Suprapubic skin (tissue), 4 donors: ENCODE measurements around the gene WDR38. TPM values are rescaled to one million over a fixed set of nuclear protein-coding genes. Genes with fewer than 3 reads are reported as not detected.

Experiments
- DNase-seq, 2 donors: peaks; one replicate each; pipeline ENCODE4 v3.0.0-alpha.2; 2019; ENCODE audit warnings: low spot score in 2 of 2
- H3K27ac ChIP-seq: fragments of 200-600 bp; sonication (generic); one replicate; pipeline ENCODE4 v1.5.1; 2019
- H3K27me3 ChIP-seq: fragments of 200-600 bp; sonication (generic); one replicate; pipeline ENCODE4 v1.5.1; 2019
- H3K36me3 ChIP-seq: fragments of 200-600 bp; sonication (generic); one replicate; pipeline ENCODE4 v1.5.1; 2019
- H3K4me1 ChIP-seq: fragments of 200-600 bp; sonication (generic); one replicate; pipeline ENCODE4 v1.5.1; 2019
- H3K4me3 ChIP-seq: fragments of 200-600 bp; sonication (generic); one replicate; pipeline ENCODE4 v1.5.1; 2019; ENCODE audit warnings: mild to moderate bottlenecking
- H3K9me3 ChIP-seq: fragments of 200-600 bp; sonication (generic); one replicate; pipeline ENCODE4 v1.5.1; 2019
- EP300 ChIP-seq: sonication (generic); formaldehyde crosslinking; IDR thresholded peaks from one replicate; pipeline ENCODE4 v1.6.1; 2017; ENCODE audit warnings: antibody characterized with exemption
- POLR2A ChIP-seq, 2 donors: fragments of 450-650 bp; IDR thresholded peaks; one replicate each; pipeline ENCODE4 v1.6.1; 2017; ENCODE audit warnings: antibody characterized with exemption in 2 of 2, mild to moderate bottlenecking in 2 of 2, moderate library complexity in 2 of 2
- POLR2AphosphoS5 ChIP-seq, 3 donors: sonication (generic); formaldehyde crosslinking; IDR thresholded peaks; one replicate each; pipeline ENCODE4 v1.6.1; 2017; ENCODE audit warnings: antibody characterized with exemption in 3 of 3
- WGBS: methylation state at CpG from one replicate; pipeline ENCODE4 v1.1.5; 2018; 5-methylcytosine and 5-hydroxymethylcytosine counted together
- total RNA-seq, 4 donors: library from RNA; depleted of rRNA; stranded (reverse); fragments of >200 nt; gene quantifications; one replicate each; pipeline ENCODE4 v1.1.0, GENCODE V29; 2016
- TF ChIP-seq, protein P1 (sequence below), 2 donors: fragments of 200-600 bp in 1 of 2; fragments of 450-650 bp in 1 of 2; sonication (generic) in 1 of 2; IDR thresholded peaks; one replicate each; pipeline ENCODE4 v1.5.1; 2016 to 2019; ENCODE audit warnings: antibody characterized with exemption in 2 of 2, mild to moderate bottlenecking in 1 of 2, moderate library complexity in 1 of 2

Gene WDR38
- total RNA-seq, 4 donors from 2014 or later, result not detected

DNA sequence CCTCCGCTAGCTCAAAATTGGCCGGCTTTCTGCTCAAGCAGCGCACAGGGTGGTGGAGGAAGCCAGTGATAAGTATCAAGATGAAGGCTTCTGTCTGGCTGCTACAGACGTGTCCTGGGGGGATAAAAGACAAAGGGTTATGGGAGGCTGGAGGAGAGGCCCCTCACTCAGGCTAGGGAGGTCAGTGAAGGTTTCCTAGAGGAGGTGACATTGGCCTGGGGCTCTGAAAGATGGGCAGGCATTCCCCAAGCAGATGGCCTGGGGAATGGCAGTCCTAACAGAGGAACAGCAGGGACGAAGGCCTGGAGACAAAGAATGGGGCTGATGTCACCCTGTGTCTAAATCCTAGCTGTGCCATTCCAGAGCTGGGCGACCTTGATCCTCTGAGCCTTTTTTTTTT, 44.0 kb upstream of the WDR38 start:
- WGBS, result 89% methylated on average over 6 of the region's 6 CpGs
- H3K27ac ChIP-seq, result no peak overlapping the region
- no peak for TF ChIP-seq POLR2A (IDR thresholded peaks at IDR 0.05)
- TF ChIP-seq EP300, result no peak
- TF ChIP-seq, protein P1, sequence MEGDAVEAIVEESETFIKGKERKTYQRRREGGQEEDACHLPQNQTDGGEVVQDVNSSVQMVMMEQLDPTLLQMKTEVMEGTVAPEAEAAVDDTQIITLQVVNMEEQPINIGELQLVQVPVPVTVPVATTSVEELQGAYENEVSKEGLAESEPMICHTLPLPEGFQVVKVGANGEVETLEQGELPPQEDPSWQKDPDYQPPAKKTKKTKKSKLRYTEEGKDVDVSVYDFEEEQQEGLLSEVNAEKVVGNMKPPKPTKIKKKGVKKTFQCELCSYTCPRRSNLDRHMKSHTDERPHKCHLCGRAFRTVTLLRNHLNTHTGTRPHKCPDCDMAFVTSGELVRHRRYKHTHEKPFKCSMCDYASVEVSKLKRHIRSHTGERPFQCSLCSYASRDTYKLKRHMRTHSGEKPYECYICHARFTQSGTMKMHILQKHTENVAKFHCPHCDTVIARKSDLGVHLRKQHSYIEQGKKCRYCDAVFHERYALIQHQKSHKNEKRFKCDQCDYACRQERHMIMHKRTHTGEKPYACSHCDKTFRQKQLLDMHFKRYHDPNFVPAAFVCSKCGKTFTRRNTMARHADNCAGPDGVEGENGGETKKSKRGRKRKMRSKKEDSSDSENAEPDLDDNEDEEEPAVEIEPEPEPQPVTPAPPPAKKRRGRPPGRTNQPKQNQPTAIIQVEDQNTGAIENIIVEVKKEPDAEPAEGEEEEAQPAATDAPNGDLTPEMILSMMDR (IDR thresholded peaks at IDR 0.05), result no peak
- no peak for TF ChIP-seq POLR2AphosphoS5 (IDR thresholded peaks at IDR 0.05)

DNA sequence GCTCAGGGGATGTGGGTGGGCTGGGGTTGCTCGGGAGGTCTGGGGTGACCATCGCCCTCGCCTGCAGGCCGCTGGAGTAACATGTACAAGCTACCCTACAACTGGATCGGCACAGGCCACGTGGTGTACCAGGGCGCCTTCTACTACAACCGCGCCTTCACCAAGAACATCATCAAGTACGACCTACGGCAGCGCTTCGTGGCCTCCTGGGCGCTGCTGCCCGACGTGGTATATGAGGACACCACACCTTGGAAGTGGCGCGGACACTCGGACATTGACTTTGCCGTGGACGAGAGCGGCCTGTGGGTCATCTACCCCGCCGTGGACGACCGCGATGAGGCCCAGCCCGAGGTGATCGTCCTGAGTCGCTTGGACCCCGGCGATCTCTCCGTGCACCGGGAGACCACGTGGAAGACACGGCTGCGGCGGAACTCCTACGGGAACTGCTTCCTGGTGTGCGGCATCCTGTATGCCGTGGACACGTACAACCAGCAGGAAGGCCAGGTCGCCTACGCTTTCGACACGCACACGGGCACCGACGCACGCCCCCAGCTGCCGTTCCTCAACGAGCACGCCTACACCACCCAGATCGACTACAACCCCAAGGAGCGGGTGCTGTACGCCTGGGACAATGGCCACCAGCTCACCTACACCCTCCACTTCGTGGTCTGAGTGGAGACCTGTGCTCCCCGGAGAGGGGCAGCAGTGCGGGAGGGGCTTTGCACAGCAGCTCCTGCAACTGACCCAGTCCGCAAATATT, 43.3 kb upstream of the WDR38 start:
- Histone ChIP-seq H3K36me3 (peaks cover 13% of the 10 kb centered on the region), H3K27me3 (no peaks in the 10 kb centered on the region), H3K4me1 (peaks cover 32% of the 10 kb centered on the region), H3K27ac (no peak overlapping the region), H3K9me3 (no peaks in the 10 kb centered on the region), H3K4me3 (no peak overlapping the region)
- WGBS, result 96% methylated on average over 42 of the region's 60 CpGs
- TF ChIP-seq EP300 (no peak), POLR2AphosphoS5 (IDR thresholded peaks at IDR 0.05) (no peak), POLR2A (IDR thresholded peaks at IDR 0.05) (no peak)
- TF ChIP-seq, protein P1 (IDR thresholded peaks at IDR 0.05), result no peak
- DNase-seq, result no peak

More for the DNA sequence above, 44.0 kb upstream of the WDR38 start:
- peaks cover 13% of the 10 kb centered on the region for H3K36me3 ChIP-seq
- H3K27me3 ChIP-seq, result no peaks in the 10 kb centered on the region
- DNase-seq, result no peak
- no peaks in the 10 kb centered on the region for H3K9me3 ChIP-seq
- peaks cover 29% of the 10 kb centered on the region for H3K4me1 ChIP-seq
- no peak overlapping the region for H3K4me3 ChIP-seq

DNA sequence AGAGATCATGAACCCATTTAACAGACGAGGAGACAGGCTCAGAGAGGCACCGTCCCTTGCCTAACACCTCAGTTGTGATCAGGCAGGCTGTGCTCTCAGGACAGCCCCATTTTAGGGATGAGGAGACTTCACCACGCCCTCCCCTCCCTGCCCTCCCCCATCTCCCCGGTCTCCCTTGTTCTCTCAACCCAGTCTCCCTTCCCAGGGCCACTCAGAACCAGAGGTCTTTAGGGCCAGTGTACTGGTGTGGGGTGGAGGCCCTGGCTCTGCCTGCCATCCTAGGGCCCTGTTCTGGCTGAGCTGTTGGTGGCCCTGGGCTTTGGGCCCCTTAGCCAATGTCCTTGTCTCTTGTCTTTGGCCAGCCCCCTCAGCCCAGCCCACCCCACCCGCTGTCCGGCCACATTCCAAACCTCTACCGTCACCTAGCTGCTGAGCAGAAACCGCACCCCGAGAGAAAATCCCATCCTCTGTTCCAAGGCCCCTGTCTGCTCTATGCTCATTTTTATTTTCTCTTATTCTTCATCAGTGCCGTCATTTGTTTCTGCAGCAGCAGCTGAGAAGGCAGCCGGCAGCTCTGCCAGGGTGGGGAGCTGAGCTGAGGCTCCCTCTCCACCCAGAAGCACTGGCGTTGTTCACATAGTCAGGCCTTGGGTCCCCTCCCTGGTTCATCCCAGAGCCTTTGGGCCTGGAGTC, 42.5 kb upstream of the WDR38 start:
- Histone ChIP-seq H3K27me3 (no peaks in the 10 kb centered on the region), H3K4me3 (no peak overlapping the region), H3K9me3 (no peaks in the 10 kb centered on the region), H3K4me1 (peaks cover 32% of the 10 kb centered on the region), H3K27ac (peak overlapping the region; percentile 67), H3K36me3 (peaks cover 13% of the 10 kb centered on the region)
- DNase-seq, result no peak
- TF ChIP-seq, protein P1 (IDR thresholded peaks at IDR 0.05), result no peak
- TF ChIP-seq EP300 (no peak), POLR2AphosphoS5 (IDR thresholded peaks at IDR 0.05) (no peak), POLR2A (IDR thresholded peaks at IDR 0.05) (no peak)
- WGBS, result 53% methylated on average over 10 of the region's 12 CpGs

DNA sequence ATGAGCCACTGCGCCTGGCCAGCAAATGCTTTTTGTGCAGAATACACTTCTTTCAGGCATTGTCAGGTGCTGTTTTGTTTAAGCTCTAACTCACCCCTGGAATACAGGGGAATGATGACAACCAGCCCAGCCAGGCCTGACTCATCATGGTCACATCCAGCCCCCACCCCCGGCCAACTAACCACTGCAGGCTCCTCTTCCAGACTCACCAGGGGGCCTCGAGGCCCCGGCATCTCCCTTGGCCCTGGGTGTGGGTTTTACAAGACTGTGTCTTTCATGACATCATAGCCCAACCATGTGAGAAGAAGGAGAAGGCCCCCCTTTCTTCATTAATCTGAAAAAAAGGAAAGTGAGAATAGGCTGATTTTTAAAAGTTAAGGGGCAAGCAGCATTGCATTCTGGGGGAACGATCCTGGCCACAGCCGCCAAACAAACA, 40.8 kb upstream of the WDR38 start:
- DNase-seq, result peak in 1 of 2 donors; percentile 85
- peak overlapping the region; percentile 67 for H3K27ac ChIP-seq
- H3K9me3 ChIP-seq, result no peaks in the 10 kb centered on the region

More for the DNA sequence above, 40.8 kb upstream of the WDR38 start:
- WGBS, result 60% methylated on average over 6 of the region's 6 CpGs
- H3K27me3 ChIP-seq, result no peaks in the 10 kb centered on the region
- peaks cover 34% of the 10 kb centered on the region for H3K4me1 ChIP-seq
- TF ChIP-seq POLR2A (IDR thresholded peaks at IDR 0.05) (no peak), EP300 (no peak)
- TF ChIP-seq, protein P1 (IDR thresholded peaks at IDR 0.05), result no peak
- no peak overlapping the region for H3K4me3 ChIP-seq
- H3K36me3 ChIP-seq, result peaks cover 13% of the 10 kb centered on the region
